Osteoblast (primary cell): Measurements from ENCODE around the gene SLC2A11. TPM values are rescaled to one million over a fixed set of nuclear protein-coding genes. Genes with fewer than 3 reads are reported as not detected.
"Not testable (repeated sequence)": the region's sequence is repeated elsewhere in the genome, so short reads cannot be mapped to it uniquely, and the experiment has no call there.

Experiments used
- DNase-seq: peaks from one replicate; pipeline ENCODE4 v3.0.0; 2011; ENCODE audit warnings: low spot score, mixed read lengths; ENCODE audit not compliant: insufficient read length; ENCODE audit errors: missing footprints
- H2AFZ ChIP-seq: 2 replicates; pipeline ENCODE4 v1.6.0; 2011; ENCODE audit warnings: mild to moderate bottlenecking, low read length
- H3K27ac ChIP-seq: 2 replicates; pipeline ENCODE4 v1.5.1; 2011; ENCODE audit warnings: mild to moderate bottlenecking, low read depth, low read length, moderate library complexity
- H3K27me3 ChIP-seq: 2 replicates; pipeline ENCODE4 v1.6.0; 2012; ENCODE audit warnings: mild to moderate bottlenecking, control low read depth, inconsistent platforms, low read length, moderate library complexity; ENCODE audit not compliant: insufficient read depth
- H3K36me3 ChIP-seq: 2 replicates; pipeline ENCODE4 v1.5.1; 2011; ENCODE audit warnings: mild to moderate bottlenecking, low read length, control low read depth, moderate library complexity; ENCODE audit not compliant: insufficient read depth
- H3K4me1 ChIP-seq: 2 replicates; pipeline ENCODE4 v1.5.1; 2011; ENCODE audit warnings: mild to moderate bottlenecking, low read length, control low read depth, moderate library complexity; ENCODE audit not compliant: insufficient read depth
- H3K4me2 ChIP-seq: 2 replicates; pipeline ENCODE4 v1.6.0; 2011; ENCODE audit warnings: mild to moderate bottlenecking, low read length; ENCODE audit not compliant: insufficient read depth
- H3K4me3 ChIP-seq: fragments of 200-600 bp; sonication (generic); 3 replicates; pipeline ENCODE4 v1.5.1; 2012; ENCODE audit warnings: mild to moderate bottlenecking, low read length, inconsistent platforms; ENCODE audit not compliant: insufficient read depth
- H3K79me2 ChIP-seq: 2 replicates; pipeline ENCODE4 v1.6.0; 2012; ENCODE audit warnings: mild to moderate bottlenecking, low read length, control low read depth, inconsistent platforms; ENCODE audit not compliant: insufficient read depth
- H3K9me3 ChIP-seq: 2 replicates; pipeline ENCODE4 v1.5.1; 2011; ENCODE audit warnings: low read depth, low read length, control low read depth
- H4K20me1 ChIP-seq: 2 replicates; pipeline ENCODE4 v1.6.0; 2012; ENCODE audit warnings: mild to moderate bottlenecking, low read length, control low read depth; ENCODE audit not compliant: insufficient read depth
- total RNA-seq: library from RNA; depleted of rRNA; stranded (reverse); fragments of >200 nt; gene quantifications from 2 replicates; pipeline ENCODE4 v1.2.3, GENCODE V29; 2012
- TF ChIP-seq, protein P1 (sequence below): IDR thresholded peaks from 2 replicates; pipeline ENCODE4 v1.5.1; 2011; ENCODE audit warnings: mild to moderate bottlenecking, low read depth, low read length, moderate library complexity; ENCODE audit errors: extremely low read depth

The SLC2A11 gene
- total RNA-seq, 1 donor: 14.1 TPM

DNA sequence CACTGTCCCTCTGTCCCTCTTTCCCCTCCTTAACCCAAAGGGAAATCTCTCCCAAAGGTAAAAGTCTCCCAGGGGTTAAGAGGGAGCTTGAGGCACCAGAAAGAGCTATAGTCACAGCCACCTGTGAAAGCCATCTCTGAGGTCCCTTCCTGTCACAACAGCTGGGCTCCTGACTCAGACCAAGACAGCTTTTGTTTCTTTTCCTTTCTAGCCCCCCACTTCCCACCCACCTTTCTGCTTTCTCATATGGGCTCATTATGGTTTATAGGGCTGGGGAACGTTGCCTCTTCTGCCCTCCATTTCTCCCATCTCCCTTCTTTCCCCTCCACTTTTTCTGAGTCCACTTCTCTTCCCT, 55.6 kb downstream of the SLC2A11 start:
- Histone ChIP-seq H3K4me2 (peak overlapping the region; percentile 99), H3K79me2 (no peaks in the 10 kb centered on the region), H3K4me3 (peak overlapping the region; percentile 82), H3K27ac (peak overlapping the region; percentile 85), H3K4me1 (peaks cover 6% of the 10 kb centered on the region), H2AFZ (peak overlapping the region; percentile 92), H4K20me1 (no peaks in the 10 kb centered on the region), H3K27me3 (no peaks in the 10 kb centered on the region), H3K9me3 (no peaks in the 10 kb centered on the region), H3K36me3 (no peaks in the 10 kb centered on the region)
- DNase-seq: no peak
- TF ChIP-seq, protein P1, sequence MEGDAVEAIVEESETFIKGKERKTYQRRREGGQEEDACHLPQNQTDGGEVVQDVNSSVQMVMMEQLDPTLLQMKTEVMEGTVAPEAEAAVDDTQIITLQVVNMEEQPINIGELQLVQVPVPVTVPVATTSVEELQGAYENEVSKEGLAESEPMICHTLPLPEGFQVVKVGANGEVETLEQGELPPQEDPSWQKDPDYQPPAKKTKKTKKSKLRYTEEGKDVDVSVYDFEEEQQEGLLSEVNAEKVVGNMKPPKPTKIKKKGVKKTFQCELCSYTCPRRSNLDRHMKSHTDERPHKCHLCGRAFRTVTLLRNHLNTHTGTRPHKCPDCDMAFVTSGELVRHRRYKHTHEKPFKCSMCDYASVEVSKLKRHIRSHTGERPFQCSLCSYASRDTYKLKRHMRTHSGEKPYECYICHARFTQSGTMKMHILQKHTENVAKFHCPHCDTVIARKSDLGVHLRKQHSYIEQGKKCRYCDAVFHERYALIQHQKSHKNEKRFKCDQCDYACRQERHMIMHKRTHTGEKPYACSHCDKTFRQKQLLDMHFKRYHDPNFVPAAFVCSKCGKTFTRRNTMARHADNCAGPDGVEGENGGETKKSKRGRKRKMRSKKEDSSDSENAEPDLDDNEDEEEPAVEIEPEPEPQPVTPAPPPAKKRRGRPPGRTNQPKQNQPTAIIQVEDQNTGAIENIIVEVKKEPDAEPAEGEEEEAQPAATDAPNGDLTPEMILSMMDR: no peak

DNA sequence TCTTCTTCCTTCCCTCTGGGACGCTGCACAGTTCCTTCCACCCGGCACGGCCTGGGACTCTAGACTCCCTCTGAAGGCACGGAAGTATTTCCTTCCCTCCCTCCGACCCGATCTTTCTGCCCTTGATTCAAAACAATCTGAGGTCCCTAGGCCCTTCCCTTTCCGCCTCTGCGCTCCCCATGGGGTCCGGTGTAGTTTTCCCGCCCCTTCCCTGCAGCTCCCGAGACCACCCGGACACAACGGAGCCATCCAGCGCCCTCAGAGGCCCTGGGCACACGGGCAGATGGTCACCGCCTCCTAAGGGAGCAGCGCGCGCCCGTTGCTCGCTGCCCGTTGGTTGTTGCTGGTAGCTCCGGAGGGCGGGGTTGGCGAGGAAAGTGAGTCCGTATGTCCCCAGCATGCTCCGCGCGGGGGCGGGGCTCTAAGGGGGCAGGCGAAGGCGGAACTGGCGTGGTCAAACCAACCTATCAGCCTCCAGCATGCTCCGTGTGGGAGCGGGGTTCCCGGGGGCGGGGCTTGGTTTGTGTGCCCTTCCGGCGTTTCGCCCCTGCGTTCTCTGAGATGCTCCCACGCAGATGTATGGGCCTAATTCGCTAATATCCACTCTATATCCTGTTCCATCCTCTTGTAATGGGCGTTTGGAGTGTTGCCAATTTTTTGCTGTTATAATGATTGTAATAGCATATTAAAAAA, 56.1 kb downstream of the SLC2A11 start:
- Histone ChIP-seq H2AFZ (peak overlapping the region; percentile 92), H3K36me3 (no peaks in the 10 kb centered on the region)

DNA sequence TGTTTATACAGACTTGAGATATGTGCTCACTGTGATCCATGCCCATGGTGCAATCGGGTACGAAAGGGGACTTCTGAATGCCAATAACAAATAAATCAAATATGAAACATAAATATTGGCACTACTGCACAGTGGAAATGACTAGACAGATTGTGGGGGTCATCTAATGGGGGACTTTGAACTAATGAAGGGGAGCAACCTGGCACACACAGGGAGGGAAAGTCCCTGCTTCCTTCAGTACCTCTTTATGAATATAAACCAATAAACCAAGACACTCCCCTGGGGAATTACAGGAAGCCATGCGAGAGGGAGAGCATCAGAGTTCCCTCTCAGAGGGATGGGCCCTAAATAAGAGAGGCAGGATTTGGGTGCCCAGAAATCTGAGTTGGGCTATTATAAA, 57.6 kb downstream of the SLC2A11 start:
- DNase-seq: no peak
- no peaks in the 10 kb centered on the region for H3K27me3 ChIP-seq
- H4K20me1 ChIP-seq: no peaks in the 10 kb centered on the region
- TF ChIP-seq, protein P1: no peak
- no peak overlapping the region for H3K4me2 ChIP-seq
- no peaks in the 10 kb centered on the region for H3K9me3 ChIP-seq
- no peak overlapping the region for H3K27ac ChIP-seq
- no peaks in the 10 kb centered on the region for H3K36me3 ChIP-seq
- H2AFZ ChIP-seq: no peak overlapping the region
- no peaks in the 10 kb centered on the region for H3K79me2 ChIP-seq
- H3K4me1 ChIP-seq: peaks cover 6% of the 10 kb centered on the region
- H3K4me3 ChIP-seq: no peak overlapping the region

More for the DNA sequence above, 56.1 kb downstream of the SLC2A11 start:
- peak overlapping the region; percentile 82 for H3K4me3 ChIP-seq
- no peaks in the 10 kb centered on the region for H3K9me3 ChIP-seq
- no peaks in the 10 kb centered on the region for H4K20me1 ChIP-seq
- peaks cover 6% of the 10 kb centered on the region for H3K4me1 ChIP-seq
- TF ChIP-seq, protein P1: no peak
- no peaks in the 10 kb centered on the region for H3K79me2 ChIP-seq
- H3K27me3 ChIP-seq: no peaks in the 10 kb centered on the region
- peak overlapping the region; percentile 99 for H3K4me2 ChIP-seq
- DNase-seq: peak; percentile 99
- H3K27ac ChIP-seq: peak overlapping the region; percentile 85

DNA sequence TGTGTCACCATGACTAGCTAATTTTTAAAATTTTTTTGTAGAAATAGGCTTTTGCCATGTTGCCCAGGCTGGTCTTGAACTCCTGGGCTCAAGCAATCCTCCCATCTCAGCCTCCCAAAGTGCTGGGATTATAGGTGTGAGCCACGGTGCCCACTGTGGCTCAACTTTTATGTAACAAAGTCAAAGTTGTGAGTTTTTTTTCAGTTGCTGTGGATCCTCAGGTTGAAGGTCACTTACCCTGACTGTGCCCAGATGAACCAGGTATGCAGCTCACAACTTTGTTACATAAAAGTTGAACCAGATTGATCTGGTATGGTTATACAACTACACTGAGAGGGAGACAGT, 62.6 kb downstream of the SLC2A11 start:
- H3K27me3 ChIP-seq, DNase-seq, H2AFZ ChIP-seq, H3K4me3 ChIP-seq, H3K79me2 ChIP-seq, H3K4me2 ChIP-seq, H3K9me3 ChIP-seq, H3K4me1 ChIP-seq, H3K27ac ChIP-seq, H4K20me1 ChIP-seq, H3K36me3 ChIP-seq: not testable (repeated sequence)

DNA sequence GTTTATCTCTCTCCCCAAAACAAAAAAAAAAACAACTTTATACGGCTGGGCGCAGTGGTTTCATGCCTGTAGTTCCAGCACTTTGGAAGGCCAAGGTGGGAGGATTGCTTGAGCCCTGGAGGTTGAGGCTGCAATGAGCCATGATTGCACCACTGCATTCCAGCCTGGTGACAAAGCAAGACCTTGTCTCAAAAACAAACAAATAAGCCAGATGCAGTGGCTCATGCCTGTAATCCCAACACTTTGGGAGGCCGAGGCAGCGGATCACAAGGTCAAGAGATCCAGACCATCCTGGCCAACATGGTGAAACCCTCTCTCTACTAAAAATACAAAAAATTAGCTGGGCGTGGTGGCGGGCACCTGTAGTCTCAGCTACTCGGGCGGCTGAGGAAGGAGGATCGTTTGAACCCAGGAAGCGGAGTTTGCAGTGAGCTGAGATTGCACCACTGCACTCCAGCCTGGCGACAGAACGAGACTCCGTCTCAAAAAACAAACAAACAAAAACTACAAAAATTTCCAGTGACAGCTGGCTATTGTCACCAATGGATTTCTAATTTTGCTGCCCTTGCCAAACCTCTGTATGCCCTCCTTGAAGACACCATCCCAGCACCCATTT, 64.0 kb downstream of the SLC2A11 start:
- H3K27ac ChIP-seq, H3K9me3 ChIP-seq, H4K20me1 ChIP-seq: not testable (repeated sequence)

More for the DNA sequence above, 64.0 kb downstream of the SLC2A11 start:
- H3K4me2 ChIP-seq, H2AFZ ChIP-seq, H3K27me3 ChIP-seq, H3K4me3 ChIP-seq, H3K79me2 ChIP-seq, H3K4me1 ChIP-seq, DNase-seq, H3K36me3 ChIP-seq: not testable (repeated sequence)
